Mesothelial cell of epicardium (in vitro differentiated cells): ENCODE results near the gene TSEN54. TPM values are rescaled to one million over a fixed set of nuclear protein-coding genes. Genes with fewer than 3 reads are reported as not detected.

Experiments used
- DNase-seq, 2 experiments: peaks; one replicate each; pipeline ENCODE4 v3.0.0; 2021; ENCODE audit warnings: low spot score in 2 of 2; ENCODE audit not compliant: unreplicated experiment in 2 of 2
- H3K27ac Mint-ChIP-seq: 2 replicates; pipeline ENCODE4 v1.8.0; 2021; ENCODE audit warnings: mixed read lengths
- H3K27me3 Mint-ChIP-seq: 2 replicates; pipeline ENCODE4 v1.8.0; 2021; ENCODE audit warnings: low read depth, mixed read lengths
- H3K36me3 Mint-ChIP-seq: 2 replicates; pipeline ENCODE4 v1.8.0; 2021; ENCODE audit warnings: mixed read lengths
- H3K4me1 Mint-ChIP-seq: 2 replicates; pipeline ENCODE4 v1.8.0; 2021; ENCODE audit warnings: mixed read lengths
- H3K4me3 Mint-ChIP-seq: 2 replicates; pipeline ENCODE4 v1.8.0; 2021; ENCODE audit warnings: mild to moderate bottlenecking, moderate library complexity, mixed read lengths
- H3K9me3 Mint-ChIP-seq: 2 replicates; pipeline ENCODE4 v1.8.0; 2021; ENCODE audit warnings: mixed read lengths
- CTCF ChIP-seq: fragments of 200-600 bp; sonication (generic); IDR thresholded peaks from one replicate; pipeline ENCODE4 v1.5.0; 2021; ENCODE audit warnings: antibody characterized with exemption; ENCODE audit not compliant: unreplicated experiment
- total RNA-seq: library from RNA; stranded (reverse); gene quantifications from 3 replicates; pipeline ENCODE4 v1.2.1, GENCODE V29; 2021

Gene TSEN54
- total RNA-seq, 1 donor from 2014 or later, result 31.8 TPM

GRCh38 chr17:75539967-75540729, 23.8 kb downstream of the TSEN54 start:
- no peak for DNase-seq
- no peak for TF ChIP-seq CTCF
- Mint-ChIP-seq H3K27ac (peak overlapping the region; percentile 12), H3K27me3 (no peaks in the 10 kb centered on the region), H3K9me3 (no peaks in the 10 kb centered on the region), H3K4me3 (no peak overlapping the region), H3K36me3 (no peaks in the 10 kb centered on the region), H3K4me1 (peaks cover 9% of the 10 kb centered on the region)

GRCh38 chr17:75540923-75541503, 24.7 kb downstream of the TSEN54 start:
- H3K27ac Mint-ChIP-seq, result no peak overlapping the region
- no peaks in the 10 kb centered on the region for H3K9me3 Mint-ChIP-seq
- no peak for DNase-seq
- peaks cover 9% of the 10 kb centered on the region for H3K4me1 Mint-ChIP-seq
- H3K36me3 Mint-ChIP-seq, result no peaks in the 10 kb centered on the region
- H3K4me3 Mint-ChIP-seq, result no peak overlapping the region
- TF ChIP-seq CTCF, result no peak
- no peaks in the 10 kb centered on the region for H3K27me3 Mint-ChIP-seq

GRCh38 chr17:75542229-75542628, 25.9 kb downstream of the TSEN54 start:
- Mint-ChIP-seq H3K4me1 (peaks cover 9% of the 10 kb centered on the region), H3K36me3 (no peaks in the 10 kb centered on the region), H3K27ac (no peak overlapping the region), H3K27me3 (no peaks in the 10 kb centered on the region), H3K9me3 (no peaks in the 10 kb centered on the region), H3K4me3 (no peak overlapping the region)
- TF ChIP-seq CTCF, result no peak
- DNase-seq, result no peak

- H3K27ac Mint-ChIP-seq, result no peak overlapping the region
- DNase-seq, result no peak
- no peaks in the 10 kb centered on the region for H3K27me3 Mint-ChIP-seq
- TF ChIP-seq CTCF, result no peak
- peaks cover 9% of the 10 kb centered on the region for H3K4me1 Mint-ChIP-seq
- H3K9me3 Mint-ChIP-seq, result no peaks in the 10 kb centered on the region
- H3K4me3 Mint-ChIP-seq, result no peak overlapping the region
- H3K36me3 Mint-ChIP-seq, result no peaks in the 10 kb centered on the region
Observed at GRCh38 chr17:75542728-75543336, 26.5 kb downstream of the TSEN54 start.

GRCh38 chr17:75544250-75544649, 27.9 kb downstream of the TSEN54 start:
- no peak for TF ChIP-seq CTCF
- Mint-ChIP-seq H3K4me3 (no peak overlapping the region), H3K36me3 (no peaks in the 10 kb centered on the region), H3K27ac (no peak overlapping the region), H3K4me1 (peaks cover 12% of the 10 kb centered on the region), H3K27me3 (no peaks in the 10 kb centered on the region), H3K9me3 (no peaks in the 10 kb centered on the region)
- DNase-seq, result no peak
